ENCODE data around the gene HMCN1.

Gene HMCN1

DNA sequence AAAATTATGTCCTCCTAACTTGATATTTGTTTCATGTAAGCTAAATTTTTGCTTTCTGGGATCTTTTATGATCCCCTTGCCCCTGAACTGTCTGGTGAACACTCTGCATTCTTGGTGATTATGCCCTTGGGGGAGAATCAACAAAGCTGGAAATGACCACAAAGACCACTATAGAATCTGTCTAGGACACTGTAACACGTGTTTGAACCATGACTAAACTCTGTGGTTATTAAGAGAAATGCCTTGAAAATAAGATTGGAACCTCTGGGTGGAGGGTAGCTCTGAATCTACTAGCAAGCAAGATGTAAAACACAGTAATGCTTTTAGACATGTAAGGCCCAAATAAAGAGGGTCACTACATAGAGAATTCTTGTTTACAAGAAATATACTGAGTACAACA is 237.5 kb downstream of the HMCN1 start:
- Histone ChIP-seq H3F3A (ENCODE audit: control insufficient read depth, insufficient read depth) (no peaks in the 10 kb centered on the region), H3K4me1 (ENCODE audit: control insufficient read depth, low read length) (no peaks in the 10 kb centered on the region), H3K27ac (ENCODE audit: low read depth, low read length) (no peak overlapping the region), H4K20me1 (ENCODE audit: control insufficient read depth, insufficient read depth, low read depth, low read length) (no peaks in the 10 kb centered on the region), H3K4me2 (ENCODE audit: low read length) (no peak overlapping the region), H3K4me3 (ENCODE audit: low read length) (no peak overlapping the region), H3K9me3 (ENCODE audit: control insufficient read depth, insufficient read depth, low read length) (no peaks in the 10 kb centered on the region), H3K9me2 (replicated peaks; ENCODE audit: control insufficient read depth, low read length) (no peaks in the 10 kb centered on the region), H3K27me3 (ENCODE audit: control insufficient read depth, low read length) (no peaks in the 10 kb centered on the region), H3K79me2 (ENCODE audit: control insufficient read depth, low read length) (no peaks in the 10 kb centered on the region), H3K36me3 (ENCODE audit: control insufficient read depth, low read length) (no peaks in the 10 kb centered on the region)
- TF ChIP-seq, protein P1, sequence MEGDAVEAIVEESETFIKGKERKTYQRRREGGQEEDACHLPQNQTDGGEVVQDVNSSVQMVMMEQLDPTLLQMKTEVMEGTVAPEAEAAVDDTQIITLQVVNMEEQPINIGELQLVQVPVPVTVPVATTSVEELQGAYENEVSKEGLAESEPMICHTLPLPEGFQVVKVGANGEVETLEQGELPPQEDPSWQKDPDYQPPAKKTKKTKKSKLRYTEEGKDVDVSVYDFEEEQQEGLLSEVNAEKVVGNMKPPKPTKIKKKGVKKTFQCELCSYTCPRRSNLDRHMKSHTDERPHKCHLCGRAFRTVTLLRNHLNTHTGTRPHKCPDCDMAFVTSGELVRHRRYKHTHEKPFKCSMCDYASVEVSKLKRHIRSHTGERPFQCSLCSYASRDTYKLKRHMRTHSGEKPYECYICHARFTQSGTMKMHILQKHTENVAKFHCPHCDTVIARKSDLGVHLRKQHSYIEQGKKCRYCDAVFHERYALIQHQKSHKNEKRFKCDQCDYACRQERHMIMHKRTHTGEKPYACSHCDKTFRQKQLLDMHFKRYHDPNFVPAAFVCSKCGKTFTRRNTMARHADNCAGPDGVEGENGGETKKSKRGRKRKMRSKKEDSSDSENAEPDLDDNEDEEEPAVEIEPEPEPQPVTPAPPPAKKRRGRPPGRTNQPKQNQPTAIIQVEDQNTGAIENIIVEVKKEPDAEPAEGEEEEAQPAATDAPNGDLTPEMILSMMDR (IDR thresholded peaks at IDR 0.05; ENCODE audit: low read depth, low read length, poor library complexity, severe bottlenecking), result no peak
- TF ChIP-seq EZH2phosphoT487 (IDR thresholded peaks at IDR 0.05; ENCODE audit: borderline replicate concordance, low read length), result no peak

DNA sequence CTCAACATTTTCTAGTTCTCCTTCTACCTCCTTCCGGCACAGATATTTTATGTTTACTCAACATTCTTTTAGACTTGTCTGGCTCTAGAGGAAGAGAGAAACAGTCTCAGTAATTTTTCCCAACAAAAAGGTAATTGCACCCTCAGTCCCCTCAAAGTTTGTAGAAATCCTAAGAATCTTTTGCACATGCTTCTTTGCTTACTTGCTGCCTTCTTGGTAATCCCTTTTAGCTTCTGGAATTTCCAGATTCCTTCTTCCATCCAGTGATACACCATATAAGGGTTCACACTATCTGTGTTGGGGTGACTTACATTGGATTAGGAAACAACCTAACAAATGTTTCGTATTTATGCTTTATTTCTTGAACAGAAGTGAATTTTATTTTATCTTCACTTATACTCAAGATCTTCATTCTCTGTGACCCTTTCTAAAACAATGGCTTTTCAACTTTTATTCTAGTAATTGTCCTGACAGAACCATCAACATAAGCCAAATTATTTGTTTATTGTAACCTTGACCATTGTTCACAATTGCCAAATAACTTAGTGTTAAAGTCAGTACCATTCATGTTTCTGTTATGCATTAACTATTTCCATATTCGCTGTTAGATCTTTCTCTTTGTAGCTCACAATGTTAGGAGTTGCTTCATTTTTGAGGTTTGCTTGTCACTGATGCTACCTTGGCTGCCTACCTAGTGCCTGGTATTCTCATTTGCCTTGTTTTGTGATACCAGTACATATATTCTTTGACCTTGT is 238.1 kb downstream of the HMCN1 start:
- H3K4me2 ChIP-seq (ENCODE audit: low read length), result no peak overlapping the region
- no peaks in the 10 kb centered on the region for H3K9me2 ChIP-seq (replicated peaks; ENCODE audit: control insufficient read depth, low read length)
- H3K36me3 ChIP-seq (ENCODE audit: control insufficient read depth, low read length), result no peaks in the 10 kb centered on the region
- no peaks in the 10 kb centered on the region for H3K4me1 ChIP-seq (ENCODE audit: control insufficient read depth, low read length)
- no peaks in the 10 kb centered on the region for H3K27me3 ChIP-seq (ENCODE audit: control insufficient read depth, low read length)
- H3K79me2 ChIP-seq (ENCODE audit: control insufficient read depth, low read length), result no peaks in the 10 kb centered on the region
- no peaks in the 10 kb centered on the region for H3K9me3 ChIP-seq (ENCODE audit: control insufficient read depth, insufficient read depth, low read length)
- no peak for TF ChIP-seq EZH2phosphoT487 (IDR thresholded peaks at IDR 0.05; ENCODE audit: borderline replicate concordance, low read length)
- TF ChIP-seq, protein P1 (IDR thresholded peaks at IDR 0.05; ENCODE audit: low read depth, low read length, poor library complexity, severe bottlenecking), result no peak
- H3K27ac ChIP-seq (ENCODE audit: low read depth, low read length), result no peak overlapping the region
- no peak overlapping the region for H3K4me3 ChIP-seq (ENCODE audit: low read length)
- H4K20me1 ChIP-seq (ENCODE audit: control insufficient read depth, insufficient read depth, low read depth, low read length), result no peaks in the 10 kb centered on the region
- H3F3A ChIP-seq (ENCODE audit: control insufficient read depth, insufficient read depth), result no peaks in the 10 kb centered on the region

DNA sequence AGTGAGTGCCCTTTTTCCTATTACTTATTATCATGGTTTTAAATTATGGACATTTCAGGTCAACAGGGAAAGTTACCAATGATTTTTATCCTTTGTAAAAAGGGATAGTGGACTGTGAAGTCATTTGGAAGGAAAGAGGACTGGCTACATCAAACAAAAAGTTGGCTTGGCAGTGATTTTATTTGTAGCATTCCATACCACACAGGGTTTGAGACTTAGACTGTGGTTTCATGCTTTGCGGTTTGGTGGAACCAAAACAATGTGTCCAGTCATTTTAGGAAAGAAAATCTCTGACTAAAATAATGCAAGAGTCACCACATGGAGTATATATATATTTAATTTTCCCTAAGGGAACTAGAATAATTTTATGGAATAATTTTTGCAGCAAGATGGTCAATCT is 239.5 kb downstream of the HMCN1 start:
- no peak overlapping the region for H3K4me3 ChIP-seq (ENCODE audit: low read length)
- no peaks in the 10 kb centered on the region for H3K36me3 ChIP-seq (ENCODE audit: control insufficient read depth, low read length)
- H3F3A ChIP-seq (ENCODE audit: control insufficient read depth, insufficient read depth), result no peaks in the 10 kb centered on the region
- no peak for TF ChIP-seq EZH2phosphoT487 (IDR thresholded peaks at IDR 0.05; ENCODE audit: borderline replicate concordance, low read length)
- TF ChIP-seq, protein P1 (IDR thresholded peaks at IDR 0.05; ENCODE audit: low read depth, low read length, poor library complexity, severe bottlenecking), result no peak
- no peaks in the 10 kb centered on the region for H3K9me3 ChIP-seq (ENCODE audit: control insufficient read depth, insufficient read depth, low read length)
- H3K27ac ChIP-seq (ENCODE audit: low read depth, low read length), result no peak overlapping the region
- H3K9me2 ChIP-seq (replicated peaks; ENCODE audit: control insufficient read depth, low read length), result no peaks in the 10 kb centered on the region
- H3K4me2 ChIP-seq (ENCODE audit: low read length), result no peak overlapping the region
- no peaks in the 10 kb centered on the region for H3K27me3 ChIP-seq (ENCODE audit: control insufficient read depth, low read length)
- H4K20me1 ChIP-seq (ENCODE audit: control insufficient read depth, insufficient read depth, low read depth, low read length), result no peaks in the 10 kb centered on the region
- no peaks in the 10 kb centered on the region for H3K79me2 ChIP-seq (ENCODE audit: control insufficient read depth, low read length)
- H3K4me1 ChIP-seq (ENCODE audit: control insufficient read depth, low read length), result no peaks in the 10 kb centered on the region

Data from DOHH2 (cell line).